HG02763 (cell line): Measurements from ENCODE around the gene CENPK.
"Not testable (repeated sequence)": the region's sequence is repeated elsewhere in the genome, so short reads cannot be mapped to it uniquely, and the experiment has no call there.

ENCODE experiments used
- ATAC-seq: cut with Tn5 transposase; IDR thresholded peaks from one replicate; pipeline ENCODE4 v1.9.1; 2021; ENCODE audit warnings: mild to moderate bottlenecking, moderate library complexity; ENCODE audit not compliant: unreplicated experiment

CENPK gene, protein sequence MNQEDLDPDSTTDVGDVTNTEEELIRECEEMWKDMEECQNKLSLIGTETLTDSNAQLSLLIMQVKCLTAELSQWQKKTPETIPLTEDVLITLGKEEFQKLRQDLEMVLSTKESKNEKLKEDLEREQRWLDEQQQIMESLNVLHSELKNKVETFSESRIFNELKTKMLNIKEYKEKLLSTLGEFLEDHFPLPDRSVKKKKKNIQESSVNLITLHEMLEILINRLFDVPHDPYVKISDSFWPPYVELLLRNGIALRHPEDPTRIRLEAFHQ

DNA sequence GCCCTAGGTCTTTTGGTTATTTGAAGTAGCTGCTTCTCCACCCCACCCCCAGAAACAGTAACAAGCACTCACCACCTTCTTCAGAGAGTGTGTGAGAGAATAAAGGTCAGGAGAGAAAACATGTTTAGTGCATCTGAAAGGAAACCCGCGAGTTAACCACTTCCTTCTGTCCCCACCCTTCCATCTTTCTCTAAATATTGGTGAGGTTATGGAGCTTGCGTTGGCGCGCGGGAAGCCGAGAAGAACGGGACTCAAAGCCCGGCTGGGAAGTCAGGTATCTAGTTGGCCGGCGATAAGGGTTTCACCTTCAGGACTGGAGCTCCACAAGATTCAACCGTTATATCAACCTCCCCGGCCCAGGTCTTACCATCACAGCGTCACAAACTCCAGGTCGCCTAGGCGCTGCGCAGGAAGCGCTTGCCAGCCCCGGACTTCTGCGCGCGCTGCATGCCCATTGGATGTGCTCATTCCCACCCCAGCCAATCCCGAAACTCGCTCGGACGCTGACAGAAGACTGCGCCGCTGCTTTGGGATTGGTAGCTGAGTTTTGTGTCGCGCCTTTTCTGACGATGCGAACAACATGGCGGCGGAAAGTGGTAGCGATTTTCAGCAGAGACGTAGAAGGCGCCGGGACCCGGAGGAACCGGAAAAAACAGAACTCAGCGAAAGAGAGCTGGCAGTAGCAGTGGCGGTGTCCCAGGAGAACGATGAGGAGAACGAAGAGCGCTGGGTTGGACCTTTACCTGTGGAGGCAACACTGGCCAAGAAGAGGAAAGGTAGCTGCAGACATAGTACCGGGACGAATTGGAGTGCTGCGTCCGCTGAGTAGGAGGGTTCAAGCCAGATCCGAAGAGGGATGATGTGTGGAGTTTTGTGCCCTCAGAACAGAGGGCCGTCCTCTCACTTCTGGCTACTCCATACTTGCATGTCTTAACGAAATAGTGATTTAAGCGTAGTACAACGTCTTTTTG lies at the start of gene CENPK, which contains the start of gene PPWD1:
Gene CENPK (minus strand): TSS at position 438 of the 971 bp plus-strand sequence. CDS start 8,261 bp downstream, outside the sequence.
Gene PPWD1 (plus strand): TSS at position 566 of the 971 bp plus-strand sequence. CDS start 15 bp downstream, at position 581.
- peak; percentile 100 for ATAC-seq

DNA sequence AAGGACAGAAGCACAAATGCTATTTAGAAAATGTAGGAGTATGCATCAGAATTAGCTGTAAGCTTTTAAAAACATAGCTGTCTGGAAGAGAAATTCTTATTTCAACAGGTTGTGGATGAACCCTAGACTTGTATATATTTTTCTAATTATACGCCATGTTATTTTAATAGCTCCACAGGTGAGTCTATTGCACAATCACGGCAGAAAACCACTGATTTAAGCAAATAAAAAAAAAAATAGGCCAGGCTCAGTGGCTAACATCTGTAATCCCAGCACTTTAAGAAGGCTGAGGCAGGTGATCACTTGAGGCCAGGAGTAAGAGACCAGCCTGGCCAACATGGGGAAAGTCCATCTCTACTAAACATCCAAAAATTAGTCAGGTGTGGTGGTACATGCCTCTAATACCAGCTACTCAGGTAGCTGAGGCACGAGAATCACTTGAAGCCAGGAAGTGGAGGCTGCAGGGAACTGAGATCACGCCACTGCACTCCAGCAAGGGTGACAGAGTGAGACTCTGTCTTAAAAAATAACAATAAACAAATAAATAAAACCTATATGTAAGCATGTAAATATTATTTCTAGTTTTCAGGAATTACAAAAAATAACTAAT lies 49.4 kb upstream of the CENPK start:
- ATAC-seq = no peak

DNA sequence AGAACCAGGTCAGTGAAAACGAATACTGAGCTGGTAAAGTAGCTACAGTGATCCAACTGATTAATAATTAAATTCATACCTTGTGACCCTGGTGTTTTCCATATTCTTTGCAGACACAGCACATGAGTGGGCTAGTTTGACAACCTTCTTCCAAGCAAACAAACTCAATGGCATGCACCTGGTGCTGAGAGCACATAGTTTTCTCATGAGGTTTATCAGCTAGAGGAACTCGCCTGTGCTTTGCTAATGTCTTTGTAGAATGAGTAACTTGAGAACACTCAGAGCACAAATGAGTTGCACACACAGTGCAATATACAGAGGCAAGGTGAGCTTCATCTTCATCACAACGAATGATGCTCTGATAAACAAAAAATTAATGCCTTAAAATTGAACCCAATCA lies 48.6 kb upstream of the CENPK start:
- no peak for ATAC-seq

DNA sequence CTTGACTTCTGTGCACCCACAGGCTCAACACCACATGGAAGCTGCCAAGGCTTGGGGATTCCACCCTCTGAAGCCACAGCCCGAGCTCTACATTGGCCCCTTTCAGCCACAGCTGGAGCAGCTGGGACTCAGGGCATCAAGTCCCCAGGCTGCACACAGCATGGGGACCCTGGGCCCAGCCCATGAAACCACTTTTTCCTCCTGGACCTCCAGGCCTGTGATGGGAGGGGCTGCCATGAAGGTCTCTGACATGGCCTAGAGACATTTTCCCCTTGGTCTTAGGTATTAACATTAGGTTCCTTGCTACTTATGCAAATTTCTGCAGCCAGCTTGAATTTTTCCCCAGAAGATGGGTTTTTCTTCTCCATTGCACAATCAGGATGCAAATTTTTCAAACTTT lies 38.8 kb upstream of the CENPK start:
- not testable (repeated sequence) for ATAC-seq

DNA sequence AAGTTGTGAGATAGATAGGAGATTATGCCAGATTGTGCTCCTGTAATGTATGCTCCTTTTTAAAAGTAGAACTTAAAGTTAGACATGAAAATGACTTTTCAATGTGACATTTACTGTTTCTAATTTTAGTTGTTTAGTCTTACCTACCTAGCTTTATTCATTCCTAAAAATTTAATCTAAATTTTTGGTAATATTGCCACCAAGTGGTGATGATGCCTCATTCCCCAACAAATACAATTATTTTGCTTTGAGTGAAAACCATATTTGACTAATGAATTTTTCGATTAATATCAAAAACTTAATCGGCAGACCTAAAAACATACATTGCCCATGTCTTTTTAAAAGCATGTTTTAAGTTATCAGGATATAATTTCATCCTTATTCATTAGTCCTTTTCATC lies 25.7 kb upstream of the CENPK start:
- ATAC-seq = no peak

DNA sequence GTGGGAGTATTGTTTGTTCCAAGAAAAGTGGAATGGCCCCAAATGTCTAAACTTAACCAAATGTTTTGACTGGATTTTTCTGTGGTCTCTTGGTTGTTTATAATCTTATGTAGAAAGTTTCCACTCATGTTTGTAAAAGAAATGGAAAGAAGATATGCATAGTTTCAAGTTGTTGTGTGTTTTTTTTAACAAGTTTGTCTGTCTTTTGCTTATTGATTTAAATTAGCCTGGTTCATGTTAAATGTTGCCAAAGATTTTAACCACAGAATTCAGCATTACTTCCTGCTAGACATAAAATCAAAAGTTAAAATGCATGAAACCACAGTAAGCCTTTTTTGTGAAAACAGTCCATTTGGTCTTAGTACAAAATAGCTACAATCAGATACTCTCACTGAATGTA lies 14.2 kb upstream of the CENPK start:
- ATAC-seq = no peak

DNA sequence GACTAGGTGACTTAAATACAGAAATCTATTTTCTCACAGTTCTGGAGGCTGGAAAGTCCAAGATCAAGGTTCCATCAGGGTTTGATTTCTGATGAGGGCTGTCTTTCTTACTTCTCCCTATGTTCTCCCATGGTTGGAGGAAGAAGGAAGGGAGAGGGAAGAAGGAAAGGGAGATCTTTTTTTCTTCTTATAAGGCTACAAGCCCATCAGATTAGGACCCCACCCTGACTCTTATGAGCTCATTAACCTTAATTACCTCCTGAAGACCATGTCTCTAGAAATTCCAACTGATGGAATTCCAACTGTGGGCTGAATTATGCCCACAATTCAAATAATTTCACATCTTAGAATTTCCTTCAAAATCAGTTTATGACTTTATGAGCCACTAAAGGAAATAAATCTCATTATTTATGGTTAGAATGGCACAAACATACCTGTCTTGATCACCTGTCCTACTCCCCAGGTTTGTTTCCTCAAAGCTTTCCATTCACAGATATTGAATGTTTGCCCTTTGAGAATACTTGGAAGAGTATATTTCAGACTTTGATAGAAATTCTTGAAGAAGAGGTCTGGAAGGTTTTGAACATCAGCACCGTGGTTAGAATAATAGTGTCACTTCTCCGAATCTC lies 7.7 kb upstream of the CENPK start:
- ATAC-seq = no peak

DNA sequence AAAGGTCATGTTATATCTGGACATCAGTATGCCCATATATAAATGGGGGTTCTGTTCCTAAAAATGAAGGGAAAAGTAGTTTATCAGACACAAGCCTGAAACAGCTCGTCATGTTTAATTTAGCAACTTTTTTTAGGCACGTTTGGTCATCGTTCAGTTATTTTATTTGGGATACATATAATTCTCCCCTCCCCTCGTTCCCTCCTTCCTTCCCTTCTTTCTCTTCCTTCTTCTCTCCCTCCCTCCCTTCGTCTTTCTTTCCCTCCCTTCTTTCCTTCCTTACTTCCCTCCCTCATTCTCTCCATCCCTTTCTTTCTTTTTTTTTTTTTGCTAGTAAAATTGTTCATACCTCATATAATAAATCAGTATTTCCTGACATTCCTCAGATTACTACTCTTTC lies 3.5 kb upstream of the CENPK start:
- ATAC-seq = no peak

DNA sequence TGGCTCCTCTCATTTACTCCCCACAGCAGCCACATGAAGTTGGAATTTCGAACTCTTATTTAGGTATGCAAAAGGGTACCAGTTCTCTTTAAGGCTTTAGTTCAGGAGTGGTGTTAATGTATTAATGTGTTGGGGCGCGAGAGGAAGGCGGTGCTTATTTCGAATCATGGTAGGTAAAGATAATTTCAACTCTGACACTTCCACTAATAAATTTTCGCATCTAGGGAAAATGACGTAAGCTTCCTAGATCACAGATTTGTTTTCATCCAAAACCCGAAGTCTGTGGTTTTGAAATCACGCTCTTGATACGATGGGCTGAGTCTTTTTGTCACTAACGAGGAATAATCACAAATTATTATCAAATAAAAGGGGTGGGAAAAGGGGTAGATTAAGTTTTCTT lies 809 bp upstream of the CENPK start:
- no peak for ATAC-seq

DNA sequence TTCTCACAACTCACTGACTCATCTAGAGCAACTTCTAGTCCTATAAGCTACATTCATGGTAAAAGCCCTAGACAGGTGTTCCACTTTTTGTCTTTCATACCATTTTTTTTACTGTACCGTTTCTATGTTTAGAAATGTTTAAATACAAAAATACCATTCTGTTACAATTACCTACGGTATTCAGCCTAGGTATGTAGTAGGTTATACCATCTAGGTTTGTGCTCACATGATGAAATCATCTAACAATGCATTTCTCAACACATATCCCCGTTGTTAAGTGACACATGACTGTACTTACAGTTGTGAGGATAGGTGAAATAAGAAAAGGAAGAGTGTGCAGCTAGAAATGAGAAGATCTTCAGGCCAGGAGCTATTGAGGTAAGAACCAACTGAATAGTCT lies 6.2 kb downstream of the CENPK start:
- no peak for ATAC-seq

DNA sequence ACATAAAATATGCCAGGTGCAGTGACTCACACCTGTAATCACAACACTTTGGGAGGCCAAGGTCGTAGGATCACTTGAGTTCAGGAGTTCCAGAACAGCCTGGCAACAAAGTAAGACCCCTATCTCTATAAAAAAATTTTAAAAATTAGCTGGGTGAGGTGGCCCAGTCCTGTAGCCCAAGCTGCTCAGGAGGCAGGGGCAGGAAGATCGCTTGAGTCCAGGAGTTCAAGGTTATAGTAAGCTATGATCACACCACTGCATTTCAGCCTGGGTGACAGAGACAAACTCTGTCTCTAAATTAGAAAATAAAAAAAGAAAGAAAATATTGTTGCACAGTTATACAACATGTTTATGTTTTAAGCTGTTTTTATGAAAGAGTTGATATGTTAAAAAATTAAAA lies 6.8 kb downstream of the CENPK start:
- ATAC-seq = no peak

DNA sequence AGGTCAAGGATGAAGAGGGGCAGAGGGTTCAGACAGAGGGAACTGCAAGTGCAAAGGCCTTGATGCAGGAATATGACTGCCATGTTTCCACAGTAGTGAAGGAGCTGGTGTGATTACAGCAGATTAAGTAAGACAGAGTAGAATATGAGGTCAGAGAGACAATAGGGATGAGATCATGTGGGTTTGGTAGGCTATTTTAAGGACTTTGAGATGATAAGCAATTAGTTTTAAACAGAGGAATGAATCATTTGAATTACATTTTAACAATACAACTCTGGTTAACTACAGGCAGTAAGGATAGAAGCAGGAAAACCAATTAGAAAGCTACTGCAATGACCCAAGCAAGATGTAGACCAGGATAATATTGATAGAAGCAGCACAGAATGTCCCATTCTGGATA lies 7.7 kb downstream of the CENPK start:
- ATAC-seq = no peak

DNA sequence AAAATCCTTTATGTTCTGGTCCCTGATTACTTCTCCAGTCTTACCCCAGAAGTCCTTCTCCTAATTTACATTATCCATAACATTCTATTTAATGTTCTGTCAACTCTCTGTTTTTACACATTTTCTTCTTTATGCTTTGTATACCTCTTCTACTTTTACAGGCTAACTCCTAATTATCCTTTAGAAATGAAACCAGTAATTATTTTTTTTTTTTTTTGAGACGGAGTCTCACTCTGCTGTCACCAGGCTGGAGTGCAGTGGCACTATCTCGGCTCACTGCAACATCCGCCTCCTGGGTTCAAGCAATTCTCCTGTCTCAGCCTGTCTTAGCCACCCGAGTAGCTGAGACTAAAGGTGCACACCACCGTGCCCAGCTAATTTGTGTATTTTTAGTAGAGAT lies 9.0 kb downstream of the CENPK start:
- ATAC-seq = no peak

DNA sequence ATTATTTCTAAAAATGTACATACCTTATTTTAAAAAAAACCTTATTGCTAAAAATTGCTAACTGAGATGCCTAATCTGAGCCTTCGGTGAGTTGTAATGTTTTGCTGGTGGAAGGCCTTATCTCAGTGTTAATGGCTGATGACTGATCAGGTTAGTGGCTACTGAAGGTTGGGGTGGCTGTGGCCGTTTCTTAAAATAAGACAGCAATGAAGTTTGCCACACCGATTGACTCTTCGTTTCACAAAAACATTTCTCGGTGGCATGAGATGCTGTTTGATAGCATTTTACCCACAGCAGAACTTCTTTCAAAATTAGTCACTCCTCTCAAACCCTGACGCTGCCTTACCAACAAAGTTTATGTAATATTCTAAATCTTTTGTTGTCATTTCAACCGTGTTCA lies 14.7 kb downstream of the CENPK start:
- no peak for ATAC-seq

DNA sequence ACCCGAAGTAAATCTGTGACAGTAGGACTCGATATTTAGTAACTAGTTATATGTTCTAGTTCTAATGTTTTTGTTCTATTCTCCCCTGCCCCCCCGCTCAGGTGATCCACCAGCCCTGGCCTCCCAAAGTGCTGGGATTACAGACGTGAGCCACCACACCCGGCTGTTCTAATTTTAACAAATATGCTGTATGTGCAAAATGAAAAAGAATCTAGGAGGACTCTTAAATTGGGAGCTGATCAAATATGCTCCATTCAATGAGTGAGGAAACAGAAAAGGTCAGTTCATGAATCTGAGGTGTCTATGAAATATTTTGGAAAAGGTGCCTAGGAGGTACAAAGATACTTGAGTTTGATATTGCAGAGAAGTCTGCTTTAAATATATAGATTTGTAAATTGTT lies 16.8 kb downstream of the CENPK start:
- ATAC-seq = no peak

DNA sequence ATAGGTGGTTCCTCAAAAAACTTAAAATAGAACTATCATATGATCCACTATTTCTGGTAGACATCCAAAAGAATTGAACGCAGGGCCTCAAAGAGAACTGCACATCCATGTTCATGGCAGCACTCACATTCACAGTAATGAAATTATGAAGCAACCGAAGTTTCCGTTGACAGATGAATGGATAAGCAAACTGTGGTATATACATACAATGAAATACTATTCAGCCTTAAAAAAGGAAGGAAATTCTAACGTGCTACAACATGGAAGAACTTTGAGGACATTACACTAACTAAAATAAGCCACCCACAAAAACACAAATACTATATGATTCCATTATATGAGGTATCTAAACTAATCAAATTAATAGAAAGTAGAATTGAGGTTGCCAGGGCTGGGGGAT lies 18.5 kb downstream of the CENPK start:
- ATAC-seq = no peak

DNA sequence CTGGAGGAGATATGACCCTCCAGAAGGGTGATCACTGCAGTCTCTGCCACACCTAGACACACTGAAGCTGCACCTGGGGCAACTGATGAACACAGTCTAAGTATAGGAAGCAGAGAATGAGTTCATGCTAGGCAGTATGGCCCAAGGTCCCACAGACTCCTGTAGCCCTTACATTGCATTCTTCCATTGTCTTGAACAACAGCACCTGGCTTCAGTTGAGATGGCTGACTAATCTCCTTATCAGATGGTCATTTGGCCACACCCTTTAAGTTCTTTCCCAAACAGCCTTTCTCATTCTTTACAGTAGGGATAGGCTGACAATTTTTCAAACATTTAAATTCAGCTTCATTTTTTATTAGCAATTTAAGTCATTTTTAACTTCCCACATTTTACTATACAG lies 23.1 kb downstream of the CENPK start:
- no peak for ATAC-seq

DNA sequence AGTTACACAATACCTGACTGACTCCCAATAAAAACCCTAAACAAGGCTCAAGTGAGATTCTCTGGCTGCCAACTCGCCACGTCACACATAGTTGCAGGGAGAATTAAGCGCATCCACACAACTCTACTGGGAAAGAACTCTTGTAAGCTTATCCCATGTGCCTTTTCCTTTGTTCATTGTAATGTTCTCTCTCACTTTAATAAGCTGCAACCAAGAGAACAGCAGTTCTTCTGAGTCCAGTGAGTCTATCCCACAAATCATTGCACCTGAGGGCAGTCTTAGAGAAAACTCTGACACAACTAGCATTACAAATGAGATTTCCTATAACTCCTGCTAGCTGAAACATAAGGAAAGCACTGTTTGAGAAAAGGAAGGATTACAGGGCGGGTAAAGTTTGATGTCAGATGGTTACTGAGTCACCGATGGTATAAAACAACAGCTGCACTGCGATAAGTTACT lies 27.4 kb downstream of the CENPK start:
- ATAC-seq = no peak

DNA sequence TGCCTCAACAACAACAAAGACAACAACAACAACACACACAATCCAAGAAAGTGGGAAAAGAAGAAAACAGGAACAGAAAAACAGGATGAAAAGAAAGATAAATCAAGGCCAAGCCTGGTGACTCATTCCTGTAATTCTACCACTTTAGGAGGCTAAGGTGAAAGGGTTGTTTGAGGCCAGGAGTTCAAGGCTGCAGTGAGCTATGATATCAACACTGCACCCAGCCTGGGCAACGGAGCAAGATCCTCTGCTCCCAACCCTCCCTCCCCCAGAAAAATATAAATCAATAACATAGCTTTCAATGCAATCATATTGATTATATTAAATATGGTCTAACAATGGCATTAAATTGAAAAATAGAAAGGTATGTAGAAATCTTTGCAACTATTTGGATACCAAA lies 32.1 kb downstream of the CENPK start:
- ATAC-seq = no peak

DNA sequence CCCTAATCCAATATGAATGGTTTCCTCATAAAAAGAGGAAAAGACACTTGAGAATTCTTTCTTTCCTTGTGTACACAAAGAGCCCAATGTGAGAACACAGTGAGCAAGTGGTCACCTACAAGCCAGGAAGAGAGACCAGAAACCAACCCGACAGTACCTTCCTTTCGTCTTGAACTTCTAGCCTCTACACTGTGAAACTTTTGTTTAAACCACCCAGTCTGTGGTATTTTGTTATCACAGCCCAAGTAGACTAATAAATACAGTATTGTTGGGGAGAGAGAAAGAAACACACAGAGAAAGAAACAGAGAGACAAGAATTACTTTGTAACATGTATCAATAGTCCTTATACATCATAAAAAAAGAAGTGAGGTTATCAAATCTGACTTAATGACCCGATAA lies 37.2 kb downstream of the CENPK start:
- no peak for ATAC-seq
